Brain microvascular endothelial cell (primary cell): ENCODE data around the gene ZNF362.

Source experiments
- DNase-seq: peaks from one replicate; pipeline ENCODE4 v3.0.0-alpha.2; 2020
- H3K27ac ChIP-seq: fragments of 250-450 bp; sonication (Bioruptor Pico); 2 replicates; pipeline ENCODE4 v1.5.1; 2020; ENCODE audit warnings: mild to moderate bottlenecking, moderate library complexity
- H3K27me3 ChIP-seq: fragments of 250-450 bp; sonication (Bioruptor Pico); replicated peaks from 2 replicates; pipeline ENCODE4 v1.5.1; 2020; ENCODE audit warnings: mild to moderate bottlenecking
- H3K36me3 ChIP-seq: fragments of 250-450 bp; sonication (Bioruptor Pico); replicated peaks from 2 replicates; pipeline ENCODE4 v1.5.1; 2020; ENCODE audit warnings: mild to moderate bottlenecking
- H3K4me3 ChIP-seq: 2 replicates; pipeline ENCODE4 v1.5.1; 2011; ENCODE audit warnings: low read depth, mild to moderate bottlenecking, control low read depth, low read length, moderate library complexity
- CTCF ChIP-seq: IDR thresholded peaks from 2 replicates; pipeline ENCODE4 v1.5.1; 2011; ENCODE audit warnings: low read depth, mild to moderate bottlenecking, moderate library complexity, low read length, control low read depth, inconsistent platforms; ENCODE audit errors: missing control alignments
- in situ Hi-C: cut with HindIII; loops from 2 replicates; pipeline ENCODE4 v1.10.0; 2017; ENCODE audit warnings: low sequenced_read_pairs, low pct_ligation_motif_present

The ZNF362 gene

GRCh38 chr1:33296824-33297223 lies 40.5 kb downstream of the ZNF362 start:
- peaks cover 18% of the 10 kb centered on the region for H3K36me3 ChIP-seq
- TF ChIP-seq CTCF = no peak
- no peak overlapping the region for H3K4me3 ChIP-seq
- DNase-seq = no peak
- in situ Hi-C loops = no loop called here
- H3K27ac ChIP-seq = no peak overlapping the region
- H3K27me3 ChIP-seq = no peaks in the 10 kb centered on the region

GRCh38 chr1:33297911-33298622 lies 41.8 kb downstream of the ZNF362 start:
- in situ Hi-C loops = no loop called here

GRCh38 chr1:33298623-33299277 lies 42.5 kb downstream of the ZNF362 start:
- no peak overlapping the region for H3K4me3 ChIP-seq
- H3K27me3 ChIP-seq = no peaks in the 10 kb centered on the region
- in situ Hi-C loops = no loop called here
- TF ChIP-seq CTCF = peak; percentile 98
- DNase-seq = peak; percentile 51
- peaks cover 18% of the 10 kb centered on the region for H3K36me3 ChIP-seq
- H3K27ac ChIP-seq = no peak overlapping the region

More at GRCh38 chr1:33297911-33298622, 41.8 kb downstream of the ZNF362 start:
- H3K27me3 ChIP-seq = no peaks in the 10 kb centered on the region
- H3K4me3 ChIP-seq = no peak overlapping the region
- H3K27ac ChIP-seq = no peak overlapping the region
- peaks cover 18% of the 10 kb centered on the region for H3K36me3 ChIP-seq
- no peak for TF ChIP-seq CTCF
- DNase-seq = no peak

GRCh38 chr1:33299461-33300155 lies 43.3 kb downstream of the ZNF362 start:
- Histone ChIP-seq H3K27me3 (no peaks in the 10 kb centered on the region), H3K4me3 (no peak overlapping the region), H3K36me3 (peaks cover 18% of the 10 kb centered on the region), H3K27ac (no peak overlapping the region)
- in situ Hi-C loops = no loop called here
- no peak for DNase-seq
- TF ChIP-seq CTCF = no peak

- H3K27ac ChIP-seq = no peak overlapping the region
- TF ChIP-seq CTCF = no peak
- no peak for DNase-seq
- H3K4me3 ChIP-seq = no peak overlapping the region
- in situ Hi-C loops = no loop called here
- peaks cover 14% of the 10 kb centered on the region for H3K36me3 ChIP-seq
- no peaks in the 10 kb centered on the region for H3K27me3 ChIP-seq
Observed at GRCh38 chr1:33300673-33301072, 44.4 kb downstream of the ZNF362 start.
